Measurements from ENCODE around the gene PEX11A.

Gene PEX11A

DNA sequence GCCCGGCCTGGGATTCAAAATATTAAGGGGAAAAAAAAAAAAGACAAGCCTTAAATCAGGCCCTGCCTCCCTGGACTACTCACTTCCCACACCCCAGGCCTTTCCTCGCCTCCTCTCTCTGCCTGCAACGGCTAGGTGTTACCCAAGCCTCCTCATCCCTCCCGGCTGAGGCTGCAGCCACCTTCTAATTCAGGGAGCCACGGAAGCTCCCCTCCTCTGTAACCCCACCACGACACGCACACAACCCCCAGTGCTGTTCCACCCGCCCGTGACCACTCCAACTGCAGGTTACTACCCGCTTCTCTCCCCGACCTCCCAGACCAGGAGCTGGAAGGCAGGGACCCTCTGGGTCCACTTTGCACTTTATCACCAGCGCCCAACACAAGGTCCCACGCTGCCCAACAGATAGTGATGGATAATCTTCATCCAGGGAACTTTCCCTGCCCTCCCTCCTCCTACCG lies 36.2 kb downstream of the PEX11A start:
- H3K27ac ChIP-seq: no peak overlapping the region
- TF ChIP-seq ZFX (IDR thresholded peaks at IDR 0.05): no peak
- TF ChIP-seq, protein P1, sequence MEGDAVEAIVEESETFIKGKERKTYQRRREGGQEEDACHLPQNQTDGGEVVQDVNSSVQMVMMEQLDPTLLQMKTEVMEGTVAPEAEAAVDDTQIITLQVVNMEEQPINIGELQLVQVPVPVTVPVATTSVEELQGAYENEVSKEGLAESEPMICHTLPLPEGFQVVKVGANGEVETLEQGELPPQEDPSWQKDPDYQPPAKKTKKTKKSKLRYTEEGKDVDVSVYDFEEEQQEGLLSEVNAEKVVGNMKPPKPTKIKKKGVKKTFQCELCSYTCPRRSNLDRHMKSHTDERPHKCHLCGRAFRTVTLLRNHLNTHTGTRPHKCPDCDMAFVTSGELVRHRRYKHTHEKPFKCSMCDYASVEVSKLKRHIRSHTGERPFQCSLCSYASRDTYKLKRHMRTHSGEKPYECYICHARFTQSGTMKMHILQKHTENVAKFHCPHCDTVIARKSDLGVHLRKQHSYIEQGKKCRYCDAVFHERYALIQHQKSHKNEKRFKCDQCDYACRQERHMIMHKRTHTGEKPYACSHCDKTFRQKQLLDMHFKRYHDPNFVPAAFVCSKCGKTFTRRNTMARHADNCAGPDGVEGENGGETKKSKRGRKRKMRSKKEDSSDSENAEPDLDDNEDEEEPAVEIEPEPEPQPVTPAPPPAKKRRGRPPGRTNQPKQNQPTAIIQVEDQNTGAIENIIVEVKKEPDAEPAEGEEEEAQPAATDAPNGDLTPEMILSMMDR (conservative IDR thresholded peaks at IDR 0.05): no peak

DNA sequence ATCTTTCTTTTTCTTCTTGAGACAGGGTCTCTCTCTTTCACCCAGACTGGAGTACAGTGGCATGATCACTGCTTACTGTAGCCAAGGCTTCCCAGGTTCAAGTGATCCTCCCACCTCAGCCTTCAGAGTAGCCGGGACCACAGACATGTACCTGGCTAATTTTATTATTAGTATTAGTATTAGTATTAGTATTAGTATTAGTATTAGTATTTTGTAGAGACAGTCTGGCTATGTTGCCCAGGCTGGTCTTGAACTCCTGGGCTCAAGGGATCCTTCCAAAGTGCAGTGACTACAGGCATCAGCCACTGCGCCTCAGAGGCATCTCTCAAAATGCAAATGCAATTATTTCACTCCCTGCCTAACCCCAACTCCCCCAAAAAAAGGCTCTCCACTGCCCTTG lies 37.0 kb downstream of the PEX11A start:
- no peak overlapping the region for H3K27ac ChIP-seq
- TF ChIP-seq, protein P1 (conservative IDR thresholded peaks at IDR 0.05): no peak
- TF ChIP-seq ZFX (IDR thresholded peaks at IDR 0.05): no peak

DNA sequence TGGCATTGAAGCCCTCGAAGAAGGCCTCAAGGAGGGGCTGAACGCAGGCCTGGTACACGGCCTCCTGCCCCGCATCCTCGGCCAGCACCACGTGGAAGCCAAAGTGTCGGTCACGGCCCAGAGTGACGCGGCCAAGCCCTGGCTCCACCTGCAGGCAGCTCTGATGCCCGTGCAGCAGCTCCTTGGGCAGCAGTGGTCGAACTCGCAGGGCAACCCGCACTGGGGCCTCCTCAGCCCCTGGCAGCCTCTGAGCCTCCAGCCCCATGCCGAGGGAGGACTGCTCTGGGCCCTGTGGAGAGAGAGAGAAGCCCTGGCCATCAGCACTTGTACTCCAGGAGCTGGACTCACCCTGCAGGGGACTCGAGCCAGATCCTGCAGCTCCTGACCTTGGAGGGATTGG lies 37.9 kb downstream of the PEX11A start:
- no peak overlapping the region for H3K27ac ChIP-seq
- TF ChIP-seq, protein P1 (conservative IDR thresholded peaks at IDR 0.05): no peak; the same call in 1 of the 2 replicates
- TF ChIP-seq ZFX (IDR thresholded peaks at IDR 0.05): no peak

DNA sequence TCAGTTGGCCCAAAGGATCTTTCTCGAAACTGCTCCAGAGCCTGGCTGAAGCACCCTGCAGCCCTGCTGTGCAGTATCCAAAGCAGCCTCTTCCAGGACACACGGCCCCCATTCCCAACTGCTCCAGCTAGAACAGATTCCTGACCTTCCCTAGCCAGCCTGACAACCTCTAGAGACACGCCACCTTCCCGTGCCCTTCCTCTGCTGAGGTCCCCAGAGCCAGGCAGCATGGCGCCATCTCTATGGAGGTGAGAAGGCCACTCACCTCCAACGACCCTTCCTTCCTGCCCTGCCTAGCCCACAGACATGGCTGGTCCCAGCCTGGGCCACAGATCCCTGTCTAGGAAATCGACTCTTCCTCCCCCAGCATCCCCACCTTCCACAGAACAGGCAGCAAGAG lies 38.4 kb downstream of the PEX11A start:
- H3K27ac ChIP-seq: no peak overlapping the region
- TF ChIP-seq ZFX (IDR thresholded peaks at IDR 0.05): no peak
- TF ChIP-seq, protein P1 (conservative IDR thresholded peaks at IDR 0.05): no peak

DNA sequence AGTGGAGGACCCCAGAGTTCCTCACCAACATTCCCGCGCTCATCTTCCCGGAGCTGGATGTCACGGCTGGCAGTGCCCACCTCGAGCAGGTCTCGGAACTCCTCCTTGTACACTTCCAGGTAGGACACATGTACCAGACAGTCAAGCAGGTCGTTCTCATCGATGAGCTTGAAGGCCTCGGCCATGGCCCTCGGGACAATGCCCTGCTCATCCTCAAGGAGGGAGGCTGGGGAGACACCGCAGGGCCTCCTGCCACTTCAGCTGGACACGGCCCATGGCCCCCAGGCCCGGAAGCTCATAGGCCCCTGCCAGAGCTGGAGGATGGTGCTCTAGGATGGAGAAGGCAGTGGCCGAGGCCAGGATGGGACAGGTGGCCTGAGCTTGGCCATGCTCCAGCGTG lies 40.8 kb downstream of the PEX11A start:
- H3K27ac ChIP-seq: no peak overlapping the region
- no peak for TF ChIP-seq ZFX (IDR thresholded peaks at IDR 0.05)
- TF ChIP-seq, protein P1 (conservative IDR thresholded peaks at IDR 0.05): no peak

DNA sequence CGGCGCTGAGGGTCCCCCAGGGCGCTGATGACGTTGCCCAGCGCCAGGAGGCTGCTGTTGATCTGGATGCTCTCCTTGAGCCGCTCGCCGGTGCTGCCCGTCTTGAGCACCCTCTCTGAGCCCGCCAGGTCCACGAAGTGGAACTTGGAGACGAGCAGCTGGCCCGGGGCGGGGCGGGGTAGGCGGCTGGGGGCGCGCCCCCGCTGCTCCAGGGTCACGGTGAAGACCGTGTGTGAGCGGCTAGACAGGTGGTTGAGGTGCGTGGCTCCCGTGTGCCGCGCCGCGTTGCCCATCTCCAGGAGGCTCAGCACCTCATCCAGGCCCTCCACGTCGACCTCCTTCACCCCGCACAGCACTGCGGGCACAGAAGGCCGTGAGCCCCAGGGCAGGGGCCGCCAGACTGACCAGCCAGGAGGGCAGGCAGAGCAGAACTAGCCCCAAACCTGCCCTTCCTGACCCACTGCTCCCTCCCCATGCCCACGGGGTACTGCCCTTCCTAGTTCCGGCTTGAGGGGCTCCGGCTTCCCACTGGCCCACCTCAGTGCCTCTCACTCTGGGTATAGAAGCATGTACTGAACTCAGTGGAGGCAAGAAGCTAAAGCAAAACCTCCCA lies 41.4 kb downstream of the PEX11A start:
- H3K27ac ChIP-seq: no peak overlapping the region
- TF ChIP-seq, protein P1 (conservative IDR thresholded peaks at IDR 0.05): no peak
- TF ChIP-seq ZFX (IDR thresholded peaks at IDR 0.05): no peak

DNA sequence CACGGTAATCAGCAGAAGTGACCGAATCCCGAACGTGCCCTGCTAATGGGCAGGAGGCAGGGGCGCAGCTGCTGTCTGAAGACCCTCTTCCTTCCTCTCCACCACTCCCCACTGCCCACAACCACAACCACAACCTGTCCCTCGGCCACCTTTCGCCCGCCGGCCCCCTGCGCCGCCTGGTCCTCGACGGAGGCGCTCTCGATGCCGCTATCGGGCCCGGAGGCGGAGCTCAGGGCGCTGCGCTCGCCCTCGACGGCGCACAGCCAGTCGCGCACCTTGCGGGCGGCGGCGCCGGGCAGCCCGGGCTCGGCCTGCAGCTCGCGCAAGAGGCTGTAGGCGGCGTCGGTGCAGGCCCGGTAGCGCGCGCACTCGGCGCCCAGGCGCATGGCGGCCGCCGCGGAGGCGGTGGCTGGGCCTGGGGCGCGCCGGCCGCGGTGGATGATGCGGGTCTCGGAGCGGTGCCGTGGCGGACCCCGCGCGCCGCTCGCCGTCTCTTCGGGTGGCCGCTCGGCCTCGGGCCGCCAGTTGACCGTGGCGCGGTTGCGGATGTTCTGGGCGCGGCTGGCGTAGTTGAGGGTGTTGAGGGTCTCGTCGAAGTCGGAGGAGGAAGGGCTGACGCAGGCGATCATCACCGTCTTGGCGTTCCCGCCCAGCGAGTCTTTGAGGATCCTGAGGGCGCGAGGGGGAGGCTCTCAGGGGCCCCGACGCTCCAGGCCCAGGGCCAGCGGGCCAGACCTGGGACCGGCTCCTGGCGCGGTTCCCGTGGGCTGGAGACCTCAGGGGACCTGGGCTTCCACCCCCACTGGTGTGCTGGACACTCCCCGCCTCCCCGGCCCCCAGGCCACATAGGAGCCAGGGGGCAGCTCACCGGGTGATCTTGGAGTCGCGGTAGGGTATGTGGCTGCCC lies 42.2 kb downstream of the PEX11A start:
- H3K27ac ChIP-seq: no peak overlapping the region
- TF ChIP-seq, protein P1 (conservative IDR thresholded peaks at IDR 0.05): no peak
- no peak for TF ChIP-seq ZFX (IDR thresholded peaks at IDR 0.05)
